Subcutaneous adipose tissue (tissue), 4 donors: Measurements from ENCODE around the gene CCDC71L. TPM values are rescaled to one million over a fixed set of nuclear protein-coding genes. Genes with fewer than 3 reads are reported as not detected.

ENCODE experiments used
- CTCF ChIP-seq: fragments of 450-650 bp; IDR thresholded peaks from one replicate; pipeline ENCODE4 v1.5.1; 2016; ENCODE audit warnings: low read depth, mild to moderate bottlenecking, control low read depth, antibody characterized with exemption, moderate library complexity
- total RNA-seq, 4 donors: library from RNA; depleted of rRNA; stranded (reverse); fragments of >200 nt; gene quantifications; one replicate each; pipeline ENCODE4 v1.1.0, GENCODE V29; 2016

The CCDC71L gene
- total RNA-seq, 4 donors from 2014 or later: 17.1 to 38.5 (median 20.8) TPM

DNA sequence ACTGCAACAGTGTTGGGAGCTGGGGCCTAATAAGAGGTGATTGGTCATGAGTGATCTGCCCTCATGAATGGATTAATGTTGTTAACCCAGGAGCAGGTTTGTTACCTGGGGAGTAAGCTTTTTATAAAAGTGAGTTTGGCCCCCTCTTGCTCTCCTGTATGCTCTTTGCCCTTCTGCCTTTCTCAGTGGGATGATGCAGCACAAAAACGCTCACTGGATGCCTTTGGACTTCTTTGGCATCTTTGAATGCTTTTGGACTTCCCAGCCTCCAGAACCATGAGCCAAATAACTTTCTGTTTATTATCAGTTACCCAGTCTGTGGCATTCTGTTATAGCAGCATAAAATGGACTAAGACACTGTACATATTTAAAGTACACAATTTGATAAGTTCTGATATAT, 48.5 kb downstream of the CCDC71L start:
- TF ChIP-seq CTCF: no peak

DNA sequence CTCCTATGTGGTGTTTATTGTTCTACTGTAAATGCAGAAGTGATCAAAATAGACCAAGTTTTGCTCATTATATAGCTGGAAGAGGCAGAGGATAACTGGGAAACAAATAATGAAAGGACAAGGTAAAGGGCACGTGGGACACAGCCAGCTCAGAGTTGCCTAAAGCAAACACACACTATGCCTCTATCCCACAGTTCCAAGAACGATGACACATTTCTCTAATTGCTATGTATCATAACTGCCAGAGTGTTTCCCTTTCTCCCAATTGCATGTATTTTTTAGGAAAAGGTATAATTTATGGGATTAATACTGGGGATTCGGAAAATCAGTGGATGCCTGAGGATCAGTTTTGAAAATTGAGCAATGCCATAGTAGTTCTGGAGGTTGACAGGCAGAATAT, 49.0 kb downstream of the CCDC71L start:
- TF ChIP-seq CTCF: no peak

DNA sequence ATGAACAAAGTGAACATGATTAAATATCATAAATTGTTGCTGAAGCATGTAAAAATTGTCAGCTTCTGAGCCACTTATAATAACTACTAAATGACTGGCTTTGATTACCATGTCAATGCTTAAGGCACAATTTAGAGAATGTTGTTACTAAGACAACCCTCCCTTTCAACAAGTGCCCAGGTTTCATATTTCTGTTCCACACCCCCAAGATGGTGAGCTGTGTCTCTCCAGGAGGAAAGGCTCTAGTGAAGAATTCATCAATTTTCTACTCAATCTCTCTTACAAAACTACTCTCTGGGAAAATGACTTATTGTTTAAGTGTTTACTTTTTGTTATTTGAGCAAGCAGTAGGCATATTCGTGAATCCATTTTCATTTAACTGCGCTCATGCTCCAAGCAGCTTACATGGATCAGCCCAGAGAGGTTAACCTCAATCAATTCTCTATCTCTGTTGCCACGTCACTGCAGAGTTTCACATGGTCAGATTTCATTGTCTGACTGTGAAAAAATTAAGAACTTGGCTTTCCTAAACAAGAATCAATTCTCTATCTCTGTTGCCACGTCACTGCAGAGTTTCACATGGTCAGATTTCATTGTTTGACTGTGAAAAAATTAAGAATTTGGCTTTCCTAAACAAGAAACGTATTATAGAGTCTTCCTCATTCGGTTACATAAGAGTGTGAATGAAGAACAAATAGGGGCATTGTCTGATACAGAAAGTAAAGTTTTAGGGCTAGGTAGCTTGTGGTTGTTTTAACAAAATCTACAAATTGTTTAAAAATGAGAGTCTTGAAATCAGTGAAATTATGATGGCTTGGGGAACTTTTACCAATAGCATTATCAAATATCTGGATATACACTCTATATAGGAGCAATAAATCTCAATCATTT, 49.7 kb downstream of the CCDC71L start:
- no peak for TF ChIP-seq CTCF

DNA sequence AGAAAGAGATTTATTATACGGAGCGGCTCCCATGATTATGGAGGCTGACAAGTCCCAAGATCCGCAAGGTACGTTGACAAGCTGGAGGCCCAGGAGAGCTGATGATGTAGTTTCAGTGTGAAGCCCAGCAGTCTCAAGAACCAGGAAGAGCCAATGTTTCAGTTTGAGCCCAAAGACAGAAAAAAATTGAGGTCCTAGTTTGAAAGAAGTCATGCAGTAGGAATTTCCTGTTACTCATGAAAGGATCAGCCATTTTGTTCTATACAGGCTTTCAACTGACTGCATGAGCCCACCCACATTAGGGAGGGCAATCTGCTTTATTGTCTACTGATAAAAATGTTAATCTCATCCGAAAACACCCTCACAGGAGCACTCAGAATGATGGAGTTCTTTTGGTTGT, 51.5 kb downstream of the CCDC71L start:
- no peak for TF ChIP-seq CTCF

- no peak for TF ChIP-seq CTCF
These were observed 52.3 kb downstream of the CCDC71L start for GRCh38 chr7:106608661-106609060.

Other genes with a start within 250 kb of the CCDC71L start
- gene PIK3CG, start 204.1 kb upstream of the CCDC71L start, total RNA-seq: 10 to 100 TPM in 2 of 4 donors, 1 to 10 TPM in 2; 5.7 to 20.1 (median 10.1) TPM